Left ventricle myocardium inferior (tissue), 1 donor: Measurements from ENCODE around the gene PNKD. TPM values are rescaled to one million over a fixed set of nuclear protein-coding genes. Genes with fewer than 3 reads are reported as not detected.

Source experiments
- DNase-seq: peaks from one replicate; pipeline ENCODE4 v3.0.0-alpha.2; 2020
- H3K27ac ChIP-seq: fragments of 200-600 bp; replicated peaks from 2 replicates; pipeline ENCODE4 v1.8.0; 2021
- H3K27me3 ChIP-seq: fragments of 200-600 bp; 2 replicates; pipeline ENCODE4 v1.8.0; 2021; ENCODE audit warnings: low read depth
- H3K36me3 ChIP-seq: fragments of 200-600 bp; 2 replicates; pipeline ENCODE4 v1.8.0; 2021
- H3K4me1 ChIP-seq: fragments of 200-600 bp; 2 replicates; pipeline ENCODE4 v1.8.0; 2021
- H3K4me3 ChIP-seq: fragments of 200-600 bp; 2 replicates; pipeline ENCODE4 v1.8.0; 2021; ENCODE audit warnings: mild to moderate bottlenecking, moderate library complexity
- H3K9me3 ChIP-seq: fragments of 200-600 bp; replicated peaks from 2 replicates; pipeline ENCODE4 v1.8.0; 2021
- intact Hi-C: fragments of 100-400 bp; cut with micrococcal nuclease; formaldehyde crosslinking; loops from one replicate; pipeline ENCODE4 v1.11.0; 2022
- total RNA-seq: library from RNA; stranded (reverse); fragmentation: NEBNext Ultra II Directional; extraction: Animal tissue kit (Norgen Biotek cat#: 25700); gene quantifications from one replicate; pipeline ENCODE4 v1.2.1, GENCODE V29; 2021
- TF ChIP-seq, protein P1 (sequence below): fragments of 200-600 bp; IDR thresholded peaks from 2 replicates; pipeline ENCODE4 v1.8.0; 2021; ENCODE audit warnings: antibody characterized with exemption, mild to moderate bottlenecking, borderline replicate concordance
- donor health status: DM: no; HTN: yes; CAD: no; lungs with severe emphysema.

The PNKD gene
- total RNA-seq, 1 donor from 2014 or later: 75.4 TPM

DNA sequence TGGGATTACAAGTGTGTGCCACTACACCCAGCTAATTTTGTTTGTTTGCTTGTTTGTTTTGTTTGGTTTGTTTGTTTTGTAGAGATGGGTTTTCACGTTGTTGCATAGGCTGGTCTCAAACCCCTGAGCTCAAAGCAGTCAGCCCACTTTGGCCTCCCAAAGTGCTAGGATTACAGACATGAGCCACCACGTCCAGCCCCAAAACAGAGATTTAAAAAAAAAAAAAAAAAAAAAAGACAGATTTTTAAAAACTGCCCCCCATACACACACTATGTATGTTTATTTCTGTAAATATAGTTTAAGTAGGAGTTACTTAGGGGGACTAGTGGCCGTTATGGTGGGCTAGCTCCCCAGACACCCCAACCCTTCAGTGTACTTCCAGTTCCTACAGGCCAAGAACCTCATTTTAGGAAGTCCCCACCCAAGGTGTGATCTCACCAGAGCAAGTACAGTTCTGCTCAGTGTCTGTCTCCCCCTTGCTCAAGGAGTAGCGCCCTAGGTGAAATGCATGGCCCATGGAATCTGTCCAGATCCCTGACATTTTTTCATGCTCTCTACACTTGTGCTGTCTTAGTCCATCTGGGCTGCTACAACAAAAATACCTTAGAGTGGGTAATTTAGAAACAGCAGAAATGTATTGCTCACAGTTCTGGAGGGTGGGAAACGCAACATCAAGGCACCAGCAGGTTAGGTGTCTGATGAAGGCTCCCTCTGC, 23.6 kb downstream of the PNKD start:
- intact Hi-C loops: loop anchor here (10.0 kb wide), 1 partner anchor 101 kb away; the partner anchor contains the start of gene CTDSP1
- Histone ChIP-seq H3K4me3 (no peak overlapping the region), H3K27ac (no peak overlapping the region), H3K27me3 (no peaks in the 10 kb centered on the region), H3K9me3 (no peaks in the 10 kb centered on the region), H3K36me3 (no peaks in the 10 kb centered on the region), H3K4me1 (peaks cover 57% of the 10 kb centered on the region)
- DNase-seq: no peak
- TF ChIP-seq, protein P1, sequence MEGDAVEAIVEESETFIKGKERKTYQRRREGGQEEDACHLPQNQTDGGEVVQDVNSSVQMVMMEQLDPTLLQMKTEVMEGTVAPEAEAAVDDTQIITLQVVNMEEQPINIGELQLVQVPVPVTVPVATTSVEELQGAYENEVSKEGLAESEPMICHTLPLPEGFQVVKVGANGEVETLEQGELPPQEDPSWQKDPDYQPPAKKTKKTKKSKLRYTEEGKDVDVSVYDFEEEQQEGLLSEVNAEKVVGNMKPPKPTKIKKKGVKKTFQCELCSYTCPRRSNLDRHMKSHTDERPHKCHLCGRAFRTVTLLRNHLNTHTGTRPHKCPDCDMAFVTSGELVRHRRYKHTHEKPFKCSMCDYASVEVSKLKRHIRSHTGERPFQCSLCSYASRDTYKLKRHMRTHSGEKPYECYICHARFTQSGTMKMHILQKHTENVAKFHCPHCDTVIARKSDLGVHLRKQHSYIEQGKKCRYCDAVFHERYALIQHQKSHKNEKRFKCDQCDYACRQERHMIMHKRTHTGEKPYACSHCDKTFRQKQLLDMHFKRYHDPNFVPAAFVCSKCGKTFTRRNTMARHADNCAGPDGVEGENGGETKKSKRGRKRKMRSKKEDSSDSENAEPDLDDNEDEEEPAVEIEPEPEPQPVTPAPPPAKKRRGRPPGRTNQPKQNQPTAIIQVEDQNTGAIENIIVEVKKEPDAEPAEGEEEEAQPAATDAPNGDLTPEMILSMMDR: no peak

DNA sequence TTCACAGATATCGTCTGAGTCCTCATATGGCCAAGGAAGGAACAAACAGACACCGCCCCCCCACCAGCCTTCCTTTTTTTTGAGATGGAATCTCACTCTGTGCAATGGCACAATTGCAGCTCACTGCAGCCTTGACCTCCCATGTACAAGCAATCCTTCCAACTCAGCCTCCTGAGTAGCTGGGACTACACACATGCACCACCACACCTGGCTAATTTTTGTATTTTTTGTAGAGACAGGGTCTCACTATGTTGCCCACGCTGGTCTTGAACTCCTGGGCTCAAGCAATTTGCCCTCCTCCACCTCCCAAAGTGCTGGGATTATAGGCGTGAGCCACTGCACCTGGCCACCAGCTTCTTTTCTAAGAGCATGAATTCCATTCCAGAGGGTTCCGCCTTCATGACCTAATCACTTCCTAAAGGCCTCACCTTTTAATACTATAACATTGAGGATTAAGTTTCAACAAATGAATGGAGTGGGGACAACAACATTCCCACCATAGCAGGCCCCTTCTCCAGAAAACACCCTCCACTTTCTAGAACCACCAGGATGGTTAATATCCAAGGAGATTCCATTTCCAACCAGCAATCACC, 24.2 kb downstream of the PNKD start:
- H3K27ac ChIP-seq: peak overlapping the region; percentile 4
- TF ChIP-seq, protein P1: no peak
- no peaks in the 10 kb centered on the region for H3K9me3 ChIP-seq
- no peak for DNase-seq
- peaks cover 51% of the 10 kb centered on the region for H3K4me1 ChIP-seq
- no peaks in the 10 kb centered on the region for H3K36me3 ChIP-seq
- H3K4me3 ChIP-seq: no peak overlapping the region
- intact Hi-C loops: loop anchor here (10.0 kb wide), 1 partner anchor 100 kb away; the partner anchor contains the start of gene CTDSP1
- H3K27me3 ChIP-seq: no peaks in the 10 kb centered on the region

DNA sequence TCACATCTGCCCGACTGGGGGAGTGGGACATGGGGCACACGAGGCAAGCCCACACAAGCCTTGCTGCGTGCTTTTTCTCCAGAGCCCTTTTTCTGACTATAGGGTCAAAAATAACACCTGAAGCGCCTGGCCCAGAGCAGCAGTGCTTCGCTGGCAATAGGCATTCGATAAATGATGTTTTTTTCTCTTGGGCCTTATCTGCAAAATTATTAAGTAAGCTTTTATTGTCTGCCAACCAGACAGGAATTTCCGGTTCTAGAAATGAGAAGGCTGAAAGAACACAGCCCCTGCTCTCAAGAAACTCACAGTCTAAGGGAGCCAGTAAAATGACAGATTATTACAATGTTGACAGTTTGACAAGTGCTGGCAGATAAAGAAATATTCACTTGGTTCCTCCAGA, 24.7 kb downstream of the PNKD start:
- Histone ChIP-seq H3K4me1 (peaks cover 46% of the 10 kb centered on the region), H3K4me3 (no peak overlapping the region), H3K9me3 (no peaks in the 10 kb centered on the region), H3K27me3 (no peaks in the 10 kb centered on the region), H3K36me3 (no peaks in the 10 kb centered on the region), H3K27ac (peak overlapping the region; percentile 4)
- TF ChIP-seq, protein P1: no peak
- DNase-seq: no peak
- intact Hi-C loops: loop anchor here (10.0 kb wide), 1 partner anchor 100 kb away; the partner anchor contains the start of gene CTDSP1

DNA sequence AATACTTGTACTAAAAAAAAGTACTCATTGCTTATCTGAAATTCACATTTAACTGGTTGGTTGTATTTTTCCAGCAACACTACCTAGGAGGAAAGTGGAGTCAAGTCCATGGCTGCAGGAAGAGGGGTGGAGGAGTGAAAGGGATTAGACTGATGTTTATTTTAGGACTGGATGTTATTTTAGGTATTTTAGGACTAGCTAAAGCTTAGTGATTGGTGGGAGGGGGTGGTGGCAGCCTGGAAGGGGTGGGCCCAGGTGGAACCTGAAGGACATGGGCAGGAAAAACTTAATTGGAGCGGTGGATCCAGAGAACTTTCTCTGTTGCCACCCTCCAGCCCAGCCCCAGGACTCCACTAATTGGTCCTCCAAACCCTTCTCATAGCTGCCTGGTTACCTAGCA, 25.9 kb downstream of the PNKD start:
- intact Hi-C loops: loop anchor here (10.0 kb wide), 1 partner anchor 99 kb away; the partner anchor contains the start of gene CTDSP1
- Histone ChIP-seq H3K4me1 (peaks cover 34% of the 10 kb centered on the region), H3K27ac (no peak overlapping the region), H3K36me3 (no peaks in the 10 kb centered on the region), H3K9me3 (no peaks in the 10 kb centered on the region), H3K4me3 (no peak overlapping the region), H3K27me3 (no peaks in the 10 kb centered on the region)
- TF ChIP-seq, protein P1: no peak
- DNase-seq: no peak

DNA sequence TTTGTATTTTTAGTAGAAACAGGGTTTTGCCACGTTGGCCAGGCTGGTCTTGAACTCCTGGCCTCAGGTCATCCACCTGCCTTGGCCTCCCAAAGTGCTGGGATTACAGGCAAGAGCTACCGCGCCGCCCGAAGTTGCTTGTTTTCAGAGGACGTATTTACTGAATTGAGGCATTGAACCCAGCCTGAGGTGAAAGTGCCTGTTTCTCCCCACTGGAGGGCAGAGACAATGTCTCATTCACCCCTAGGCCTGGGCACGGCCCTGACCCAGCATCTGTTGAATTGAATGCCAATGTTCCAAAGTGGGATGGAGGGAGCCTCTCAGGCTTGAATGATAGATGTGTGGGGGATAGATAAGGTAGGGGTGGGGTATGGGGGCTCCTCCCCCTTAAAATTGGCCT, 26.5 kb downstream of the PNKD start:
- no peaks in the 10 kb centered on the region for H3K9me3 ChIP-seq
- intact Hi-C loops: loop anchor here (10.0 kb wide), 1 partner anchor 98 kb away; the partner anchor contains the start of gene CTDSP1
- H3K36me3 ChIP-seq: no peaks in the 10 kb centered on the region
- no peak for DNase-seq
- no peak overlapping the region for H3K27ac ChIP-seq
- H3K4me3 ChIP-seq: no peak overlapping the region
- TF ChIP-seq, protein P1: no peak
- H3K27me3 ChIP-seq: no peaks in the 10 kb centered on the region
- peaks cover 29% of the 10 kb centered on the region for H3K4me1 ChIP-seq
